Measurements from ENCODE around the gene CYP19A1.

The CYP19A1 gene

DNA sequence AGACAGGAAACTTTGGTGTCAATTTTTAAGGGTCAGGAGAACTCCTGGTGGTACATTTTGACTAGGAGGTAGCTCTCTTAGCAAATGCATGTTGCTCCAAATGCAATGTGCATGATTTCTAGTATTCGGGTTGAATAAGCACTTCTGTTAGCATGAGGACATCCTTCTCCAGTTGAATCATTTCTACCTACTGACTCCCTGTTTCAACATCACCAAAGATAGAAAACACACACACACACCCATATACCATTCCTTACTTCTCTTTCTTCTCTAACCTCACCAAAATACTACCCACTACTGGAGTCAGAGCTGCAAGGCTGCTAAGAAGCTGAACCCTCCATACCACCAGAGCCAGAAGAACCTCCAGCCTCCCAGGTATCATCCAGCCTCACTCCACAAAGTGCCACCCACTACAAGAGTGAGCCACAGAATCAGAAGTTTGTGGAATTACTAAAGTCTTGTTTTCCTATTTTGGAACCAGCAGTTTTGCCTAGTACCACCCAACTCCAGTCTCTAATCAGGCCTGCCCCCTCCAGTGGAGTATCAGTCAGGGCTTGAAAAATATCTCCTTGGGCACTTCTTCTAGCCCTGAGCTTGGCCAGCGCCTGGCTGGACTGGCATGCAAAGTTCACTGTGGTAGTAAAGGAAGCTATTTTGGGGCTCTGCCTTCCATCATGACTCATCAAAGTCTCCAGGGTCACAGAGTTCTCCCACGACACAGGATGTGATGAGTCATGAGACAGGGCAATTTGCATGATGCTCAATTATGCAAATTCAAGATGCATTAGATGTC, 110.3 kb downstream of the CYP19A1 start:
- peak overlapping the region; percentile 57 for H3K27ac ChIP-seq
- H3K27me3 ChIP-seq: no peaks in the 10 kb centered on the region
- TF ChIP-seq, protein P1, sequence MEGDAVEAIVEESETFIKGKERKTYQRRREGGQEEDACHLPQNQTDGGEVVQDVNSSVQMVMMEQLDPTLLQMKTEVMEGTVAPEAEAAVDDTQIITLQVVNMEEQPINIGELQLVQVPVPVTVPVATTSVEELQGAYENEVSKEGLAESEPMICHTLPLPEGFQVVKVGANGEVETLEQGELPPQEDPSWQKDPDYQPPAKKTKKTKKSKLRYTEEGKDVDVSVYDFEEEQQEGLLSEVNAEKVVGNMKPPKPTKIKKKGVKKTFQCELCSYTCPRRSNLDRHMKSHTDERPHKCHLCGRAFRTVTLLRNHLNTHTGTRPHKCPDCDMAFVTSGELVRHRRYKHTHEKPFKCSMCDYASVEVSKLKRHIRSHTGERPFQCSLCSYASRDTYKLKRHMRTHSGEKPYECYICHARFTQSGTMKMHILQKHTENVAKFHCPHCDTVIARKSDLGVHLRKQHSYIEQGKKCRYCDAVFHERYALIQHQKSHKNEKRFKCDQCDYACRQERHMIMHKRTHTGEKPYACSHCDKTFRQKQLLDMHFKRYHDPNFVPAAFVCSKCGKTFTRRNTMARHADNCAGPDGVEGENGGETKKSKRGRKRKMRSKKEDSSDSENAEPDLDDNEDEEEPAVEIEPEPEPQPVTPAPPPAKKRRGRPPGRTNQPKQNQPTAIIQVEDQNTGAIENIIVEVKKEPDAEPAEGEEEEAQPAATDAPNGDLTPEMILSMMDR (IDR thresholded peaks at IDR 0.05): no peak
- no peaks in the 10 kb centered on the region for H3K9me3 ChIP-seq
- H3K4me1 ChIP-seq (ENCODE audit: control insufficient read depth in 1 of 2, insufficient read depth in 1 of 2, low read depth in 1 of 2, low read length in 1 of 2): peaks cover 40 to 52% of the 10 kb centered on the region in 2 experiments
- H3K4me3 ChIP-seq (ENCODE audit: low read depth in 1 of 2, low read length in 1 of 2): no peak overlapping the region
- no peaks in the 10 kb centered on the region for H3K36me3 ChIP-seq

DNA sequence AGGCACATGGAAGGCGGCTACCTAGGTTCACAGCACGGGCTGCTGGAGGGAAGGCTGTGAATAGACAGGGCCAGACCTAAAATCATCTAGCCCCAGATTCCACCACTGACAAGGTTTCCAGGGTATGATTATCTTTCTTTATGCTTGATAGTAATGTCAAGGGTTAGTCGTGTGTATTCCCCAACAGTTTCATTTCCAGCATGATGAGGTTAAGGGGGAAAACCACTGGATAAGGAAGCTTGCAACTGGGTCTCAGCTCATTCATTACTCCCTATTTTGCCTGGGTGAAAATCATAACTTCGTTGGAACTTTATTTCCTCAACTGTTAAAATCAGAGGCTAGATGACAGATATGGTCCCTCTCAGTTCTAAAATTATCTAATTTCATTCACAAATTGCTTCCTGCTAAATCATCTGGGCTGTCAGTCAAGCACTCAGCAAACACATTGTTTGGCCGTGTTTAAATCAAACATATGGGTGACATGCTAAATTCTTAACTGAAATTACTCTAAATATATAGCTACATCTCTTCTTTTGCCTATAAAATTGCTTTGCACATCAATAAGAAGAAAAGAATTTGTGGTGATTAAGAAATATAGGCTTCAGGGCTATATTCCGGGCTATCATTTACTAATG, 111.7 kb downstream of the CYP19A1 start:
- TF ChIP-seq, protein P1 (IDR thresholded peaks at IDR 0.05): no peak
- Histone ChIP-seq H3K9me3 (no peaks in the 10 kb centered on the region), H3K4me1 (ENCODE audit: control insufficient read depth in 1 of 2, insufficient read depth in 1 of 2, low read depth in 1 of 2, low read length in 1 of 2) (peaks cover 43 to 55% of the 10 kb centered on the region in 2 experiments), H3K36me3 (no peaks in the 10 kb centered on the region), H3K4me3 (ENCODE audit: low read depth in 1 of 2, low read length in 1 of 2) (no peak overlapping the region), H3K27me3 (no peaks in the 10 kb centered on the region), H3K27ac (no peak overlapping the region)

DNA sequence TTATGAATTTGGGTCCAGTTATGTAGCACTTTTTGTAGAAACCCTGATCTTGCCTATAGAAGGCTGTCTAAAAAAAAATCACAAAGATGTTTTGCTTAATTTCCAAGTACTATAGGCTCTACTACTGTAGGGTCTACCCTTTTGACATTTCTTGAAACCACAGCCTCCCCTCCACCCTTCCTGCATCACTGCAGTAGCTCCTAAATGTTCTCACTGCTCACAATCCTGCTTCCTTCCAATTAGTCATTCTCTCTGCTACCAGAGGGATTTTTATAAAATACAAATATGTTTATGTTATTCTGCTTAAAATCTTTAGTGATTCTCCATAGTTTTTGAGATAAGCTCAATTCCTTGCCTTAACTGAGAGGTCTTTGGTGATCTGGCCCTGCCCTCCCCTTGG, 114.0 kb downstream of the CYP19A1 start:
- H3K27ac ChIP-seq: peak overlapping the region; percentile 61
- no peaks in the 10 kb centered on the region for H3K9me3 ChIP-seq

DNA sequence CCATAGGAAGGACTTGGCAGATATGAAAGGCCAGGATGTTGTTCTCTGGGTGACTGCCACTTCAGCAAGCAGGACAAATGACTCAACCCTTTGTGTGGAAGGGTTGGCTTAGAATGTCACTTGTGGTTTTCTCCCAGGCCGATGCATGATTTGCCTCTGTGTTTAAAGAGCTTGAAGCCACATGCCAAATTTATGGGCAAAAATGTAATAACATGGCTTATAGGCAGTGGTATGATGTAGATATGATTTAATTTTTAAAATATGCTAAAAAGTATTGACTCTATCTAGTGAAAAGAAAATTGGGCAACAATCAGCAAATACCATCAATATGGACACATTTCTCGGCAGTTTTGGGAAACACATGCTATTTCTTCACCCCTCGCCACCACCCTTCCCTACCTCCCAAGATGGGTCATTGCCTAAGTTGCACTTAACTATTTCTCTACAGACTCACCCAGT, 114.6 kb downstream of the CYP19A1 start:
- Histone ChIP-seq H3K4me3 (ENCODE audit: low read depth in 1 of 2, low read length in 1 of 2) (no peak overlapping the region), H3K9me3 (no peaks in the 10 kb centered on the region), H3K27me3 (no peaks in the 10 kb centered on the region), H3K4me1 (ENCODE audit: control insufficient read depth in 1 of 2, insufficient read depth in 1 of 2, low read depth in 1 of 2, low read length in 1 of 2) (peaks cover 43 to 55% of the 10 kb centered on the region in 2 experiments), H3K36me3 (no peaks in the 10 kb centered on the region), H3K27ac (peak overlapping the region; percentile 61)
- TF ChIP-seq, protein P1 (IDR thresholded peaks at IDR 0.05): no peak

More for the DNA sequence above, 114.0 kb downstream of the CYP19A1 start:
- Histone ChIP-seq H3K36me3 (no peaks in the 10 kb centered on the region), H3K4me3 (ENCODE audit: low read depth in 1 of 2, low read length in 1 of 2) (no peak overlapping the region), H3K27me3 (no peaks in the 10 kb centered on the region), H3K4me1 (ENCODE audit: control insufficient read depth in 1 of 2, insufficient read depth in 1 of 2, low read depth in 1 of 2, low read length in 1 of 2) (peaks cover 43 to 55% of the 10 kb centered on the region in 2 experiments)
- TF ChIP-seq, protein P1 (IDR thresholded peaks at IDR 0.05): no peak

DNA sequence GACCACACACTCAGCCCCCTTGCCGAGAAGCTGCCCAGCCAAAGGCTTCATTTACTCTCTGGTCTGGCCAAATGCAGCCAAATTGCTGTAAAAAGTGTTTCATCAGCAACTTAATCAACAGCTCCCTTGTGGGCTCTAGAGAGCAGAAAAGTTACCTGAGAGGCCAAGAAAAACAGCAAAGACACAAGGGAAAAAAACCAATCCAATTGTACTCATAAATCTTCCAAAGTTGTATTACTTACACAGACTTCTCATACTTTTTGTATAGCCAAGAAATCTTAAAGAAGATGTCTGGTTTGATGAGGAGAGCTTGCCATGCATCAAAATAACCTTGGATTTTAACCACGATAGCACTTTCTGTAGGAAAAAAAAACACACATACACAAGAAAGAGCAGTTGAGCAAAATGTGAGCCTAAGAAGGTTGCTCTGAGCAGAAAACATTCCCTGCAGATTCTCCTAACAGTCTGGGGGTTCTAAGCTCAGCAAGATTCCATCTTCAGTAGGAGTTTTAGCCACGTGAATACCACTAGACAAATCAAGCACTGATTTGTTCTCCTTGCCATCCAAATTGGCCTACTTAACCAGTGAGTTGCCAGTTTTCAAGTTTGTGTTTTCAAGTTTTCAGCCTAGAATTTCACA, 120.0 kb downstream of the CYP19A1 start:
- Histone ChIP-seq H3K9me3 (no peaks in the 10 kb centered on the region), H3K27ac (no peak overlapping the region), H3K4me1 (ENCODE audit: control insufficient read depth in 1 of 2, insufficient read depth in 1 of 2, low read depth in 1 of 2, low read length in 1 of 2) (peaks cover 5 to 6% of the 10 kb centered on the region in 2 experiments), H3K36me3 (no peaks in the 10 kb centered on the region), H3K27me3 (no peaks in the 10 kb centered on the region), H3K4me3 (ENCODE audit: low read depth in 1 of 2, low read length in 1 of 2) (no peak overlapping the region)
- TF ChIP-seq, protein P1 (IDR thresholded peaks at IDR 0.05): no peak

Data from neutrophil (primary cell).